Measurements from ENCODE around the gene CCDC185.
"Not testable (repeated sequence)": the region's sequence is repeated elsewhere in the genome, so short reads cannot be mapped to it uniquely, and the experiment has no call there.

CCDC185 gene

DNA sequence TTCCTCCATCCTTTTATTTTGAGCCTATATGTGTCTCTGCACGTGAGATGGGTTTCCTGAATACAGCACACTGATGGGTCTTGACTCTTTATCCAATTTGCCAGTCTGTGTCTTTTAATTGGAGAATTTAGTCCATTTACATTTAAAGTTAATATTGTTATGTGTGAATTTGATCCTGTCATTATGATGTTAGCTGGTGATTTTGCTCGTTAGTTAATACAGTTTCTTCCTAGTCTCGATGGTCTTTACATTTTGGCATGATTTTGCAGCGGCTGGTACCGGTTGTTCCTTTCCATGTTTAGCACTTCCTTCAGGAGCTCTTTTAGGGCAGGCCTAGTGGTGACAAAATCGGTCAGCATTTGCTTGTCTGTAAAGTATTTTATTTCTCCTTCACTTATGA lies 6.2 kb downstream of the CCDC185 start:
- DNase-seq: not testable (repeated sequence)

- DNase-seq: peak; percentile 87
Measured at GRCh38 chr1:223401873-223402789, 8.9 kb downstream of the CCDC185 start.

GRCh38 chr1:223402790-223403142 lies 9.6 kb downstream of the CCDC185 start:
- no peak for DNase-seq

GRCh38 chr1:223403184-223403815 lies 10.1 kb downstream of the CCDC185 start:
- peak; percentile 29 for DNase-seq

DNA sequence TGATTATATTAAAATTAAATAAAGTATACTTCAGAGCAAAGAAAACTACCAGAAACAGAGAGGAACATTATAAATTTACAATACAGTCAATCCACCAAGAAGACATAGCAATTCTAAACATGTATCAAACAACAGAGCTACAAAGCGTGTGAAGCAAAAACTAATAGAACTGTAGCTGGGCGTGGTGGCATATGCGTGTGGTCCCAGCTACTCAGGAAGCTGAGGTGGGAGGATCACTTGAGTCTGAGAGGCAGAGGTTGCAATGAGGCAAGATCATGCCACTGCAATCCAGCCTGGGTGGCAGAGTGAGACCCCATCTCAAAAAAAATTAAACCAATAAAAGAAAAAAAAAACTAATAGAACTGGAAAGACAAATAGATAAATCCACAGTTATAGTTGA lies 12.3 kb downstream of the CCDC185 start:
- no peak for DNase-seq

DNA sequence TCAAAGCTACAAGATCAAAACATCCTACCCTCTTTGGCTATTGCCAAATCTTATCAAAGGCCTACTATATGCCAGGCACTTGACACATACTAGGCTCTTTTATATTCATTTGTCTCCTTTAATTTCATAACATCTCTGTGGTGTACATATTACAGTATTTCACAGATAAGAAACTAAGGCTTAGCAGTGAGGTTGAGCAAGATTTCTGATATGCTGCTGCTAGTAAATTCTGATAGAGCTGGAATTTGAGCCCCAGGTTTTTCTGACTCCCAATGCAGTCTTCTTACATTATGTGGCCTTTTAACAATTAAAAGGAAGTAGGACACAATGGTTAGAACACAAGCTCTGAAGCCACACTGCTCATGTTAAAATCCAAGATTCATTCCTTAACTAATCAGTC lies 16.8 kb downstream of the CCDC185 start:
- DNase-seq: no peak

- DNase-seq: peak; percentile 63
Measured at GRCh38 chr1:223411309-223411708, 18.1 kb downstream of the CCDC185 start.

DNA sequence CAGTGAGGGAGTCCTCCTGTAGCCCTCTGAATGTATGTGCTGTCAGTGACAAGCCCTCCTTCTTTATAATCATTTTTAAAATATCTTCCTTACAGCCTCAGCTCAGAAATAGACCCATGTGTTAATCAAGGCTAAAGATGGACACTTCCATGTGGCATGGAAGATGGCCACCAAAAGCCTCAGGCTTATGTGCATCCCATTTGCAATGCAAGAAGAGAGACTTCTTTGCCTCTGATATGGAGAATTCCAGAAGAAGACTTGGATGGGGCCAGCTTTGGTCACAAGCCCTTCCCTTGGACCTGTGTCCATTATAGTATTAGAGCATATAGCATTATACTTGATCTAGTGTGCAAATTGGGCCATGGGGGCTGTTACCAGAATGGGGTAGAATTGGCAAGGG lies 18.5 kb downstream of the CCDC185 start:
- DNase-seq: no peak

GRCh38 chr1:223413216-223413615 lies 20.0 kb downstream of the CCDC185 start:
- DNase-seq: no peak

DNA sequence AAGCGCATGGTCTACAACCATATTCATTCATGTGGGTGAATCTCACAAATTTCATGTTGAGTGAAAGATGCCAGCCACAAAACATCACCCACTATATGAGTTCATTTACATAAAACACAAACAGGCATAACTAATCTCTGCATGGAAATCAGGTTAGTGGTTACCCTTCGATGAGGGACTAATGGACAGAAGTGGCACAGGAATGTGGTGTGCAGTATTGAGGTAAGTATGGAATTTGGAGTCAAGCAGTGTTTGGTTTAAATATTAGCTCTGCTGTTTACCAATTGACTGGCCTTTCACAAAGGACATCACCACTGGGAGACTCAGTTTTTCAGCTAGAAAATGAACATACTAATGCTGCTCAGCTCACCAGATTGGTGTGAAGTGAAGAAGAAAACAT lies 24.2 kb downstream of the CCDC185 start:
- no peak for DNase-seq

DNA sequence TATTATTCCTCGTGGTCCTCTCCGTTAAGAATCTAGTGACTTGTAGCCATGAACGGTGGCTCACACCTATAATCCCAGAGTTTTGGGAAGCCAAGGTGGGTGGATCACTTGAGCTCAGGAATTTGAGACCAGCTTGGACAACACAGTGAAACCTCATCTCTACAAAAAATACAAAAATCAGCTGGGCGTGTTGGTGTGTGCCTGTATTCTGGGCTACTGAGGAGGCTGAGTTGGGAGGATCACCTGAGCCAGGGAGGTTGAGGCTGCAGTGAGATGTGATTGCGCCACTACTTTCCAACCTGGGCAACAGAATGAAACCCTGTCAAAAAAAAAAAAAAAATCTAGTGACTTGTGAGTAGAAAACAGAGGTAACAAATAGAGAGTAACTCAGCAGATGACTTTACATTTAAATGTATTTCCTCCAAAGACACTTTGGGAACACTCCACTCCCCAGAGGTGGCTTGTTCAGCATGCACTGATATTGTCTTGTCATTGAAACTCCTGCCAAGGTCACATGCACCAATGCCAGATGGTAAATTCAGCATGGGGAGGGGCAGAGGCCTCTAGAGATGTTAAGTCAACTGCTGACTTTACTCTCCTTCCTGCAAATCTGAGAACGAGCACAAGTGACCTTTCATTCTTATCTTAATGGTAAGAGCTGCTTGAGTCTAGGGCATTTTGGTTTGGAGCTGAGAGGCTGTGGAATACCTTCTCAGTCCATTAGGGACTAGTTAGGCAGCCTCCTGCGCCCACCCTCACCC lies 24.9 kb downstream of the CCDC185 start:
- no peak for DNase-seq

DNA sequence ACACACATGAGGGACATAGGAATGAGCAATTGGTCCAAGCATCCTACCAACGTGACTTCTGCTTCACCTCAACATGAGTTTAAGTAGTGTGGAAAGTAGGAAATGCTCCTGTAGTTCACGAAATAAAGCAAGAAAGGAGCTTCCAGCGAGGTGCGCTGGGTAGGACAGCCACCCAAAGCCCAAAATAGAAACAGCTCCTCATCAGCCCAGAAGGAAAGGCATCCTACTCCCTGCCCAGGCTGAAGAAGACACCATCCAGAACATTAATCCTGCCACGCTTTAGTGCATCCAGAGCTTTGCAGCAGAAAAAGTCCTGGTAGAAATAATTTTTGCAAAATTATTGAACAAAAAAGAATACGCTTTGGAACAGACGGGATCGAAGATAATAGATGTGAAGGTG lies 25.9 kb downstream of the CCDC185 start:
- no peak for DNase-seq

DNA sequence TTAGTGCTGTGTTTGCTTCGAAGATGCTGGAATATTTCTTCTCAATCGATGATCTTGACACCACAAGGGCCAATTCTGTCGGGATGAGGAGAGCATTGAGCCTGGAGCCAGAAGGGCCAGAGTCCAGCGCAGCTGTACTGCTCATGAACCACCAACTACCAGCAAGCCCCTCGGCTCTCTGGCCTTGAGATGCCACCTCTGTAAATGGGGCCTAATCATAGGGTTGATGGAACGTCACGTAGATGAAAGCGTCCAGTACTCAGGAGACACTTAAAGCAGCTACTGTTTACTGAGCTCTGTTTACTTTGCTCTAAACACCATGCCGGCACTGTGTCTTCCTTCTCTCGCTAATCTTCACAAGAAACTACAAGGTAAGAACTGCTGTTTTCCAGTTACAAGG lies 26.3 kb downstream of the CCDC185 start:
- DNase-seq: no peak

GRCh38 chr1:223421025-223421424 lies 27.8 kb downstream of the CCDC185 start:
- DNase-seq: no peak

DNA sequence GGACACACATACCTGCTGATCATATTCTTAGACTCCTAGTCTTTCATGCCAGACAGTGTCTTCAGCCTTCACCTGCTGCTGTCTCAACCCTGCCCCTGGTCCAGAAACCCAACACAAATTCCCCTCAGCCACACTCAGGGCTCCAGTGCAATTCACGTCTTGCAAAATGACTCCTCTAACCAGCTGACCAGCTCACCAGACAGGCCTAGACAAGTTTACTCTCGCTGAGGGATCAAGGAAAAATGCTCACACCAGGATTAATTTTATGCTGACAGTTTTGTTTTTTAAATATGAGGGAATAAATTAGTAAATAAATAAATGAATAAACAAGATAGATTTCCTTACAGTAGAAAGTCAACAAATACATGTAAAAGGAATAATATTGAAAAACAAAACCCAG lies 28.5 kb downstream of the CCDC185 start:
- no peak for DNase-seq

DNA sequence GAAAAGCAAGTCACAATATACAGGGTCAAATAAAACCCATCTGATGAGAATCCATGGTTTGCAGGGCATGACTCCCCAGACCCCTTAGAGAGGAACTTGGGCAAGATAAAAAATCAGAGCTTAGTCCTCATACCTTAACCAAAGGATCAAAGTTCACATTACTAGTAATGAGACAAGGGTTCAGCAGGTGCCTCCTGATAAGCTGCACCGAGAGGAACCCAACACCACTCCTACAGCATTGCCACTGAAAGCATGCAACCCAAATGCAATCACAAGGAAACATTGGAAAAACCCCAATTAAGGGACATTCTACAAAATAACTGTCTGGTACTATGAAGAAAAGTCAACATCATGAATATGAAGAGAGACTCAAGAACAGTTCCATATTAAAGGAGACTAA lies 29.7 kb downstream of the CCDC185 start:
- DNase-seq: no peak

DNA sequence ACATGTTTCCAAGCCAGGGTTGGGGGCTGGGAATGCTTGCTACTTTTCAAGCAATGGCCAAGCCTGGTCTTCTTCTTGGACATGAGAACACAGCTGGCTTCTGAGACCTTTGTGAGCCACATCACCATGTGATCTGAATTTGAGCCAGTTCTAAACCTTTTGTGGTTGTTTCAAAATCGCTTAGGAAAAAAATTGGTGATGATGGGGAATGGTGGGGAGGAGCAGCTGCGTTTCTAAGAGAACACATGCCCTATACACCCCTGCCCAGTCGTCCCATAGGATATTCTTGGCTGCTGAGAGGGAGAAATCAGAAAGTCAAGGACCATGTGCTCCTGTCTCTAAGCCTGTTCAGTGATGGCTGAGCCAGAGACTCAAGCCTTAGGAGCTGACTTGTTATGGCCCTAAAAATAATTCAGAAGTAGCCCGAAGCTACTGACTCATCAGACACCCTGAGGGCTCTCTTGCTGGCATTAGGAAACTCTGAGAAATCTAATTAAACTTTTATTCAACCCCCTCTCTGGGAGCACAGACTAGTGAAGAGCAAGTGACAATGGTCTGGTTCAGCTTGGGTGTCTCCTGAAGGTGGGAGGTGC lies 30.5 kb downstream of the CCDC185 start:
- no peak for DNase-seq

GRCh38 chr1:223425550-223425949 lies 32.3 kb downstream of the CCDC185 start:
- DNase-seq: no peak

- no peak for DNase-seq
Measured at GRCh38 chr1:223426936-223427335, 33.7 kb downstream of the CCDC185 start.

- peak; percentile 22 for DNase-seq
Measured at GRCh38 chr1:223429313-223429731, 36.1 kb downstream of the CCDC185 start.

DNA sequence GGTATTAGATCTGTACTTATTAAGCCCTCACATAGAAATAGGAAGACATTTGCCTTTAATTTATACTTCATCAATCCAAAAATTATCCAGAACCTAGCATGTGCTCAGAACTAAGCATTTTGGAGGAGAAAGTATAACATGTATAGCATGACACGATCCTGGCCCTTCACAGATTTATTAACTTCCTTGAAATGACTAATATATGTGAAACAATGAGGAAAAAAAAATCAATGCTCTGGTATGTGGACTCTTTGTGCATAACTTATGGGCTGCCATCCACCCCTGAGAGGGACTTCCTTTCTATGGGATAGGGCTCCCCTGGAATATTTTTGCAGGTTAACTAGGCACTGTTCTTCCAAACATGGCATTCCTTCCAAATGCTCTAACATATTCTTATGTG lies 36.6 kb downstream of the CCDC185 start:
- DNase-seq: no peak

- DNase-seq: no peak
Measured at GRCh38 chr1:223430236-223430635, 37.0 kb downstream of the CCDC185 start.

- DNase-seq: no peak
Measured at GRCh38 chr1:223437151-223437550, 43.9 kb downstream of the CCDC185 start.

Measured in fibroblast of skin of right biceps (primary cell).